ENCODE measurements around the gene TP53RK.

- TF ChIP-seq POLR2A (IDR thresholded peaks at IDR 0.05) = no peak
- TF ChIP-seq CTCF (IDR thresholded peaks at IDR 0.05) = no peak
- no peak for TF ChIP-seq EP300 (IDR thresholded peaks at IDR 0.05)
Measured at GRCh38 chr20:46682063-46682821, 7.0 kb downstream of the TP53RK start.
